GM21390 (cell line): ENCODE results near the gene CHRNA1.
"Not testable (repeated sequence)": the region's sequence is repeated elsewhere in the genome, so short reads cannot be mapped to it uniquely, and the experiment has no call there.

ENCODE experiments used
- ATAC-seq: cut with Tn5 transposase; IDR thresholded peaks from one replicate; pipeline ENCODE4 v1.9.1; 2021; ENCODE audit not compliant: unreplicated experiment

CHRNA1 gene

GRCh38 chr2:174718591-174718990, 45.7 kb downstream of the CHRNA1 start:
- ATAC-seq = no peak

GRCh38 chr2:174717916-174718315, 46.4 kb downstream of the CHRNA1 start:
- ATAC-seq = no peak

- no peak for ATAC-seq
These were observed 47.0 kb downstream of the CHRNA1 start for GRCh38 chr2:174717273-174717672.

GRCh38 chr2:174716785-174717184, 47.5 kb downstream of the CHRNA1 start:
- no peak for ATAC-seq

- ATAC-seq = no peak
These were observed 50.6 kb downstream of the CHRNA1 start for GRCh38 chr2:174713686-174714085.

GRCh38 chr2:174711206-174711605, 53.1 kb downstream of the CHRNA1 start:
- no peak for ATAC-seq

- ATAC-seq = not testable (repeated sequence)
These were observed 54.8 kb downstream of the CHRNA1 start for GRCh38 chr2:174709416-174710004.

- ATAC-seq = no peak
These were observed 55.6 kb downstream of the CHRNA1 start for GRCh38 chr2:174708713-174709112.

- no peak for ATAC-seq
These were observed 59.0 kb downstream of the CHRNA1 start for GRCh38 chr2:174705321-174705720.

GRCh38 chr2:174704642-174705041, 59.6 kb downstream of the CHRNA1 start:
- ATAC-seq = no peak

GRCh38 chr2:174704061-174704460, 60.2 kb downstream of the CHRNA1 start:
- ATAC-seq = no peak

GRCh38 chr2:174703430-174703829, 60.8 kb downstream of the CHRNA1 start:
- no peak for ATAC-seq

- ATAC-seq = no peak
These were observed 61.7 kb downstream of the CHRNA1 start for GRCh38 chr2:174702541-174702940.

- peak; percentile 64 for ATAC-seq
These were observed 64.1 kb downstream of the CHRNA1 start for GRCh38 chr2:174699993-174700766.
